Pulmonary artery endothelial cell (primary cell): ENCODE data around the gene KRT79. TPM values are rescaled to one million over a fixed set of nuclear protein-coding genes. Genes with fewer than 3 reads are reported as not detected.

ENCODE experiments used
- DNase-seq: peaks from one replicate; pipeline ENCODE4 v3.0.0-alpha.2; 2011; ENCODE audit warnings: low read depth, low spot score
- total RNA-seq: library from RNA; depleted of rRNA; stranded (reverse); fragments of >200 nt; gene quantifications from 2 replicates; pipeline ENCODE4 v1.2.3, GENCODE V29; 2014

The KRT79 gene
- total RNA-seq, 1 donor from 2014 or later: not detected

- no peak for DNase-seq
Observed at GRCh38 chr12:52772188-52772587, 61.9 kb downstream of the KRT79 start.

DNA sequence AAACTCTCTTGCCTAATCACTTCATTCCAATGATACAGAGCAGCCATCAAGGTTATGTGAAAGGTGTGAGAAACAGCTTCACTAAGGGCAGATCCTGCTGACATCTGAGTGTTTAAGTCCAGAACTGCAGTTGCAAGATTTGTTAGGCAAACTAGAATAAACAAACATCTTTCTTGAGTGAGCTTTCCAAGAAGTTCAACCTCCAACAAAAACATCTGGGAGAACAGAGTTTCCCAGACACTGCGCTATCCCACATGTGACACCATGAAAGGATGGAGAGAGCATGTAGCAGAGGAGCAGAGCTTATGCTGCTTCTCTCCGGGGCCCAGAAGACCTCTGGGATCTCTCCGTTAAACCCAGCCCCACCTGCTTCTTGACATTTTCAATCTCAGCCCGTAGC, 62.6 kb downstream of the KRT79 start:
- DNase-seq: no peak

Other genes starting within 250 kb of the KRT79 start
- gene KRT72, start 232.8 kb downstream of the KRT79 start, total RNA-seq: not detected in 2 replicates
- gene KRT73, start 215.8 kb downstream of the KRT79 start, total RNA-seq: not detected in 2 replicates
- gene KRT2, start 182.1 kb downstream of the KRT79 start, total RNA-seq: not detected in 2 replicates
- not detected in 2 replicates for gene KRT1, start 153.9 kb downstream of the KRT79 start, total RNA-seq
- not detected in 2 replicates for gene KRT77, start 130.8 kb downstream of the KRT79 start, total RNA-seq
- not detected in 2 replicates for gene KRT76, start 57.0 kb downstream of the KRT79 start, total RNA-seq
- not detected in 2 replicates for gene KRT3, start 38.2 kb downstream of the KRT79 start, total RNA-seq
- gene KRT4, start 20.2 kb downstream of the KRT79 start, total RNA-seq: not detected in 2 replicates
- gene KRT78, start 14.7 kb upstream of the KRT79 start, total RNA-seq: not detected in 2 replicates
- 8.8 and 16.0 TPM in 2 replicates for gene KRT8, start 70.8 kb upstream of the KRT79 start, total RNA-seq
- gene KRT18, start 114.8 kb upstream of the KRT79 start, total RNA-seq: 237 and 375 TPM in 2 replicates
- gene EIF4B, start 172.1 kb upstream of the KRT79 start, total RNA-seq: 1,078 and 1,340 TPM in 2 replicates
- gene TNS2, start 215.8 kb upstream of the KRT79 start, total RNA-seq: 14.9 and 27.0 TPM in 2 replicates
- gene SPRYD3, start 245.1 kb upstream of the KRT79 start, total RNA-seq: 20.0 and 21.8 TPM in 2 replicates